WTC11 (cell line): Measurements from ENCODE around the gene FCER1G. TPM values are rescaled to one million over a fixed set of nuclear protein-coding genes. Genes with fewer than 3 reads are reported as not detected.

Experiments used
- ATAC-seq: fragments of 200-7000 bp; cut with Tn5 transposase; 2 replicates; pipeline ENCODE4 v1.10.0; 2021; ENCODE audit warnings: mild to moderate bottlenecking, moderate library complexity
- CTCF ChIA-PET: fragments of 300-600 bp; sonication (Branson Sonifier 250); formaldehyde crosslinking; loops from one replicate; lab custom pipeline; 2021; ENCODE audit warnings: antibody characterized with exemption; lab: Charles Lee
- POLR2A ChIA-PET: fragments of 350-600 bp; sonication (Branson Sonifier 250); formaldehyde crosslinking; loops from one replicate; lab custom pipeline; 2021; ENCODE audit warnings: antibody characterized with exemption; lab: Charles Lee
- DNase-seq: peaks from one replicate; pipeline ENCODE4 v3.0.0; 2021; ENCODE audit warnings: low spot score
- H3K27ac Mint-ChIP-seq: 2 replicates; pipeline ENCODE4 v1.8.0; 2021; ENCODE audit warnings: mixed read lengths
- H3K27me3 Mint-ChIP-seq: 2 replicates; pipeline ENCODE4 v1.8.0; 2021; ENCODE audit warnings: low read depth, mild to moderate bottlenecking, moderate library complexity, mixed read lengths
- H3K36me3 Mint-ChIP-seq: 2 replicates; pipeline ENCODE4 v1.8.0; 2021; ENCODE audit warnings: mixed read lengths
- H3K4me1 Mint-ChIP-seq: 2 replicates; pipeline ENCODE4 v1.8.0; 2022; ENCODE audit warnings: mixed read lengths
- H3K4me3 Mint-ChIP-seq: 2 replicates; pipeline ENCODE4 v1.8.0; 2021; ENCODE audit warnings: mild to moderate bottlenecking, moderate library complexity, mixed read lengths
- H3K9me3 Mint-ChIP-seq: 2 replicates; pipeline ENCODE4 v1.8.0; 2021; ENCODE audit warnings: mixed read lengths
- ATF1 ChIP-seq: sonication (generic); formaldehyde crosslinking; IDR thresholded peaks from 2 replicates; pipeline ENCODE4 v1.8.1; 2023; ENCODE audit warnings: mild to moderate bottlenecking, moderate library complexity, missing genetic modification reagents
- ELF4 ChIP-seq: sonication (generic); formaldehyde crosslinking; IDR thresholded peaks from 2 replicates; pipeline ENCODE4 v1.8.1; 2022; ENCODE audit warnings: low read depth, mild to moderate bottlenecking, moderate library complexity, missing genetic modification reagents
- FOXK1 ChIP-seq: sonication (generic); formaldehyde crosslinking; IDR thresholded peaks from 2 replicates; pipeline ENCODE4 v1.8.0; 2022; ENCODE audit warnings: mild to moderate bottlenecking, moderate library complexity, missing genetic modification reagents
- FOXP1 ChIP-seq: sonication (generic); formaldehyde crosslinking; IDR thresholded peaks from 2 replicates; pipeline ENCODE4 v1.8.0; 2022; ENCODE audit warnings: missing genetic modification reagents, mild to moderate bottlenecking, moderate library complexity, borderline replicate concordance
- GRHL2 ChIP-seq: fragments of 250-450 bp; sonication (Bioruptor Pico); IDR thresholded peaks from 2 replicates; pipeline ENCODE4 v1.8.0; 2022; ENCODE audit warnings: mild to moderate bottlenecking, moderate library complexity; ENCODE audit not compliant: insufficient replicate concordance, severe bottlenecking
- NFE2L1 ChIP-seq: sonication (generic); formaldehyde crosslinking; IDR thresholded peaks from 2 replicates; pipeline ENCODE4 v1.8.1; 2023; ENCODE audit warnings: missing genetic modification reagents
- NR2C2 ChIP-seq: sonication (generic); formaldehyde crosslinking; IDR thresholded peaks from 2 replicates; pipeline ENCODE4 v1.8.0; 2022; ENCODE audit warnings: mild to moderate bottlenecking, missing genetic modification reagents
- NR3C1 ChIP-seq: sonication (generic); formaldehyde crosslinking; conservative IDR thresholded peaks from 2 replicates; pipeline ENCODE4 v1.8.1; 2023; ENCODE audit warnings: low read depth, mild to moderate bottlenecking, missing genetic modification reagents
- ZBTB21 ChIP-seq: sonication (generic); formaldehyde crosslinking; IDR thresholded peaks from 2 replicates; pipeline ENCODE4 v1.8.1; 2023; ENCODE audit warnings: mild to moderate bottlenecking, missing genetic modification reagents, borderline replicate concordance
- ZNF219 ChIP-seq: sonication (generic); formaldehyde crosslinking; IDR thresholded peaks from 2 replicates; pipeline ENCODE4 v1.8.0; 2023; ENCODE audit warnings: missing genetic modification reagents, mild to moderate bottlenecking, borderline replicate concordance
- ZNF317 ChIP-seq: sonication (generic); formaldehyde crosslinking; IDR thresholded peaks from 2 replicates; pipeline ENCODE4 v1.8.1; 2023; ENCODE audit warnings: low read depth, mild to moderate bottlenecking, moderate library complexity, missing genetic modification reagents, borderline replicate concordance
- total RNA-seq: library from RNA; stranded (reverse); gene quantifications from 3 replicates; pipeline ENCODE4 v1.2.3, GENCODE V29; 2021
- TF ChIP-seq, protein P1 (sequence below): sonication (generic); formaldehyde crosslinking; IDR thresholded peaks from 2 replicates; pipeline ENCODE4 v1.8.1; 2023; ENCODE audit warnings: mild to moderate bottlenecking, missing genetic modification reagents
- TF ChIP-seq, protein P2 (sequence below): sonication (generic); formaldehyde crosslinking; IDR thresholded peaks from 2 replicates; pipeline ENCODE4 v1.8.0; 2022; ENCODE audit warnings: missing genetic modification reagents
- TF ChIP-seq, protein P3 (sequence below): sonication (generic); formaldehyde crosslinking; conservative IDR thresholded peaks from 2 replicates; pipeline ENCODE4 v1.8.1; 2023; ENCODE audit warnings: mild to moderate bottlenecking, low read depth, missing genetic modification reagents, moderate library complexity
- TF ChIP-seq, protein P4 (sequence below): sonication (generic); formaldehyde crosslinking; IDR thresholded peaks from 2 replicates; pipeline ENCODE4 v1.8.0; 2023; ENCODE audit warnings: missing genetic modification reagents, mild to moderate bottlenecking, borderline replicate concordance
- TF ChIP-seq, protein P5 (sequence below): sonication (generic); formaldehyde crosslinking; IDR thresholded peaks from 2 replicates; pipeline ENCODE4 v1.8.1; 2022; ENCODE audit warnings: mild to moderate bottlenecking, missing genetic modification reagents, moderate library complexity, borderline replicate concordance
- TF ChIP-seq, protein P6 (sequence below): sonication (generic); formaldehyde crosslinking; IDR thresholded peaks from 2 replicates; pipeline ENCODE4 v1.8.0; 2022; ENCODE audit warnings: mild to moderate bottlenecking, missing genetic modification reagents

Gene FCER1G
- total RNA-seq, 1 experiment from 2014 or later, result 0.85 TPM

DNA sequence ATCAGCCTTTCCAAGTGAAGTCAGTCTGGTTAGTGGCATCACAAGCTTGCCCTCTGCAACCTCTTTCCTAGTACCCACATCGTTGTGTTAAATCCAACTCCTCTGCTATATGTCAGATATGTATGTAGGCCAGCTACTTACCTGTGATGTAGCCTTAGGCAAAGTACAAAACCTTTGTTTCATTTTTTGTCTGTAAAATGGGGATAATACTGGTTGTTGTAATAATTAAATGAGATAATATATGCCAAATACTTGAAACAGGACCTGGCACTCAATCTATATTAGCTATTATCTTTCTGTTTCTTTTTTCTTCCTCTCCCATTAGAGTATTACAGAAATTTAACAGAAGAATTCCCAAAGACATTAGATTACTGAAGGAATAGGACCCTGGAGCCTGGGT, 44.7 kb downstream of the FCER1G start:
- H3K4me3 Mint-ChIP-seq, result peak overlapping the region; percentile 65

DNA sequence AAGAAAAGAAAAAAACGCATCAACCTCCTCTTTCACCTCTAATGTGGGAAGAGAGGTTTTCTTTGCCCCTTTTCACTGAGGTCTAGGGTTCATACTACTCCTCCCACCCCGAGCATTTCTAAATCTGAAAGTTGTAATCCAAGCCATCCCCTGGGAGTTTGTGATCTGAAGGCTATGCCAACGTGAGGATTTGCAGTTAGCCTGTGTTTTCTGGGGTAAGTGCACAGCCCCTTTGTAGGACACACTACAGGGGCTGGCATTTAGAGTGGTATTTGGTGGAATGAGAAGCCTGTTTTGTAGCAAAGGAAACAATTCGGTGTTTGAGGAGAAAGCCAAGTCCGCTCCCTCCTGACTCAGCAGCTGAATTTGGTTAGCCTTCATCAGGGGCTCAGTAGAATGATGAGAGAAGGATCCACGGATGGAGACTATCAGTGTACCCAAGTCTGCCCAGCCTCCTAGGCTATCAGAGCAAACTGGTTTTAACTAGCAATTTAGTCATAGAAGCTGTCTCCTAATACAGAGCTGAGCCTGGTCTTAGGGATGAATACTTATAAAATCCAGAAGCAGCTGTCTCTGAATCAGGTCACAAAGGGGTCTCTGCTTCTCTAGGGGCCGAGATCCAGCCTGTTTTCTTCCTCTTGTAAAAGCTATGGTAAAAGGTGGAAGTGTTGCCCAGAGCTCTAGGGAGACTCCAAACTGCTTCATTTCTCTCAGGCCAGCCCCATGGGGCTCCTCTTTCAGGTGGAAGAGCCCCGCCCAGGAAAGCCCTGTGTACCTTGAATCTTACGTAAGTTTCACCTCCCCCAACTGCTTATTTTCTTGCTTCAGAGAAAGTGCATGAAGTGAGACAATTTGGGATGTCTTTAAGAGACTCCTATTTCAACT, 45.5 kb downstream of the FCER1G start:
- CTCF ChIA-PET, result interaction anchor here (1.6 to 1.8 kb wide), 2 partner anchors 30 to 46 kb away, joined by 4 to 6 read pairs; no protein-coding TSS in a partner anchor
- no peak overlapping the region; the same call in 1 of the 2 replicates for H3K4me3 Mint-ChIP-seq
- H3K4me1 Mint-ChIP-seq, result peaks cover 22% of the 10 kb centered on the region
- POLR2A ChIA-PET, result no interaction called here
- no peak for DNase-seq
- H3K27me3 Mint-ChIP-seq, result peaks cover 70% of the 10 kb centered on the region
- no peak overlapping the region for H3K27ac Mint-ChIP-seq
- ATAC-seq, result no peak
- peaks cover 28% of the 10 kb centered on the region for H3K9me3 Mint-ChIP-seq
- H3K36me3 Mint-ChIP-seq, result peaks cover 19% of the 10 kb centered on the region
- TF ChIP-seq NR3C1 (CRISPR knock-in tag) (no peak), ZNF219 (CRISPR knock-in tag) (no peak), ELF4 (CRISPR knock-in tag) (no peak), ZBTB21 (CRISPR knock-in tag) (no peak), GRHL2 (no peak), NFE2L1 (CRISPR knock-in tag) (no peak), FOXK1 (CRISPR knock-in tag) (no peak)
- TF ChIP-seq, protein P1, sequence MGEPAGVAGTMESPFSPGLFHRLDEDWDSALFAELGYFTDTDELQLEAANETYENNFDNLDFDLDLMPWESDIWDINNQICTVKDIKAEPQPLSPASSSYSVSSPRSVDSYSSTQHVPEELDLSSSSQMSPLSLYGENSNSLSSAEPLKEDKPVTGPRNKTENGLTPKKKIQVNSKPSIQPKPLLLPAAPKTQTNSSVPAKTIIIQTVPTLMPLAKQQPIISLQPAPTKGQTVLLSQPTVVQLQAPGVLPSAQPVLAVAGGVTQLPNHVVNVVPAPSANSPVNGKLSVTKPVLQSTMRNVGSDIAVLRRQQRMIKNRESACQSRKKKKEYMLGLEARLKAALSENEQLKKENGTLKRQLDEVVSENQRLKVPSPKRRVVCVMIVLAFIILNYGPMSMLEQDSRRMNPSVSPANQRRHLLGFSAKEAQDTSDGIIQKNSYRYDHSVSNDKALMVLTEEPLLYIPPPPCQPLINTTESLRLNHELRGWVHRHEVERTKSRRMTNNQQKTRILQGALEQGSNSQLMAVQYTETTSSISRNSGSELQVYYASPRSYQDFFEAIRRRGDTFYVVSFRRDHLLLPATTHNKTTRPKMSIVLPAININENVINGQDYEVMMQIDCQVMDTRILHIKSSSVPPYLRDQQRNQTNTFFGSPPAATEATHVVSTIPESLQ, result no peak
- TF ChIP-seq, protein P2, sequence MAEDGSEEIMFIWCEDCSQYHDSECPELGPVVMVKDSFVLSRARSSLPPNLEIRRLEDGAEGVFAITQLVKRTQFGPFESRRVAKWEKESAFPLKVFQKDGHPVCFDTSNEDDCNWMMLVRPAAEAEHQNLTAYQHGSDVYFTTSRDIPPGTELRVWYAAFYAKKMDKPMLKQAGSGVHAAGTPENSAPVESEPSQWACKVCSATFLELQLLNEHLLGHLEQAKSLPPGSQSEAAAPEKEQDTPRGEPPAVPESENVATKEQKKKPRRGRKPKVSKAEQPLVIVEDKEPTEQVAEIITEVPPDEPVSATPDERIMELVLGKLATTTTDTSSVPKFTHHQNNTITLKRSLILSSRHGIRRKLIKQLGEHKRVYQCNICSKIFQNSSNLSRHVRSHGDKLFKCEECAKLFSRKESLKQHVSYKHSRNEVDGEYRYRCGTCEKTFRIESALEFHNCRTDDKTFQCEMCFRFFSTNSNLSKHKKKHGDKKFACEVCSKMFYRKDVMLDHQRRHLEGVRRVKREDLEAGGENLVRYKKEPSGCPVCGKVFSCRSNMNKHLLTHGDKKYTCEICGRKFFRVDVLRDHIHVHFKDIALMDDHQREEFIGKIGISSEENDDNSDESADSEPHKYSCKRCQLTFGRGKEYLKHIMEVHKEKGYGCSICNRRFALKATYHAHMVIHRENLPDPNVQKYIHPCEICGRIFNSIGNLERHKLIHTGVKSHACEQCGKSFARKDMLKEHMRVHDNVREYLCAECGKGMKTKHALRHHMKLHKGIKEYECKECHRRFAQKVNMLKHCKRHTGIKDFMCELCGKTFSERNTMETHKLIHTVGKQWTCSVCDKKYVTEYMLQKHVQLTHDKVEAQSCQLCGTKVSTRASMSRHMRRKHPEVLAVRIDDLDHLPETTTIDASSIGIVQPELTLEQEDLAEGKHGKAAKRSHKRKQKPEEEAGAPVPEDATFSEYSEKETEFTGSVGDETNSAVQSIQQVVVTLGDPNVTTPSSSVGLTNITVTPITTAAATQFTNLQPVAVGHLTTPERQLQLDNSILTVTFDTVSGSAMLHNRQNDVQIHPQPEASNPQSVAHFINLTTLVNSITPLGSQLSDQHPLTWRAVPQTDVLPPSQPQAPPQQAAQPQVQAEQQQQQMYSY (CRISPR knock-in tag), result no peak
- TF ChIP-seq, protein P3, sequence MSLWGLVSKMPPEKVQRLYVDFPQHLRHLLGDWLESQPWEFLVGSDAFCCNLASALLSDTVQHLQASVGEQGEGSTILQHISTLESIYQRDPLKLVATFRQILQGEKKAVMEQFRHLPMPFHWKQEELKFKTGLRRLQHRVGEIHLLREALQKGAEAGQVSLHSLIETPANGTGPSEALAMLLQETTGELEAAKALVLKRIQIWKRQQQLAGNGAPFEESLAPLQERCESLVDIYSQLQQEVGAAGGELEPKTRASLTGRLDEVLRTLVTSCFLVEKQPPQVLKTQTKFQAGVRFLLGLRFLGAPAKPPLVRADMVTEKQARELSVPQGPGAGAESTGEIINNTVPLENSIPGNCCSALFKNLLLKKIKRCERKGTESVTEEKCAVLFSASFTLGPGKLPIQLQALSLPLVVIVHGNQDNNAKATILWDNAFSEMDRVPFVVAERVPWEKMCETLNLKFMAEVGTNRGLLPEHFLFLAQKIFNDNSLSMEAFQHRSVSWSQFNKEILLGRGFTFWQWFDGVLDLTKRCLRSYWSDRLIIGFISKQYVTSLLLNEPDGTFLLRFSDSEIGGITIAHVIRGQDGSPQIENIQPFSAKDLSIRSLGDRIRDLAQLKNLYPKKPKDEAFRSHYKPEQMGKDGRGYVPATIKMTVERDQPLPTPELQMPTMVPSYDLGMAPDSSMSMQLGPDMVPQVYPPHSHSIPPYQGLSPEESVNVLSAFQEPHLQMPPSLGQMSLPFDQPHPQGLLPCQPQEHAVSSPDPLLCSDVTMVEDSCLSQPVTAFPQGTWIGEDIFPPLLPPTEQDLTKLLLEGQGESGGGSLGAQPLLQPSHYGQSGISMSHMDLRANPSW (CRISPR knock-in tag), result no peak

More for the DNA sequence above, 44.7 kb downstream of the FCER1G start:
- Mint-ChIP-seq H3K36me3 (peaks cover 19% of the 10 kb centered on the region), H3K4me1 (peaks cover 22% of the 10 kb centered on the region), H3K27ac (no peak overlapping the region)
- no peak for DNase-seq
- TF ChIP-seq, protein P4, sequence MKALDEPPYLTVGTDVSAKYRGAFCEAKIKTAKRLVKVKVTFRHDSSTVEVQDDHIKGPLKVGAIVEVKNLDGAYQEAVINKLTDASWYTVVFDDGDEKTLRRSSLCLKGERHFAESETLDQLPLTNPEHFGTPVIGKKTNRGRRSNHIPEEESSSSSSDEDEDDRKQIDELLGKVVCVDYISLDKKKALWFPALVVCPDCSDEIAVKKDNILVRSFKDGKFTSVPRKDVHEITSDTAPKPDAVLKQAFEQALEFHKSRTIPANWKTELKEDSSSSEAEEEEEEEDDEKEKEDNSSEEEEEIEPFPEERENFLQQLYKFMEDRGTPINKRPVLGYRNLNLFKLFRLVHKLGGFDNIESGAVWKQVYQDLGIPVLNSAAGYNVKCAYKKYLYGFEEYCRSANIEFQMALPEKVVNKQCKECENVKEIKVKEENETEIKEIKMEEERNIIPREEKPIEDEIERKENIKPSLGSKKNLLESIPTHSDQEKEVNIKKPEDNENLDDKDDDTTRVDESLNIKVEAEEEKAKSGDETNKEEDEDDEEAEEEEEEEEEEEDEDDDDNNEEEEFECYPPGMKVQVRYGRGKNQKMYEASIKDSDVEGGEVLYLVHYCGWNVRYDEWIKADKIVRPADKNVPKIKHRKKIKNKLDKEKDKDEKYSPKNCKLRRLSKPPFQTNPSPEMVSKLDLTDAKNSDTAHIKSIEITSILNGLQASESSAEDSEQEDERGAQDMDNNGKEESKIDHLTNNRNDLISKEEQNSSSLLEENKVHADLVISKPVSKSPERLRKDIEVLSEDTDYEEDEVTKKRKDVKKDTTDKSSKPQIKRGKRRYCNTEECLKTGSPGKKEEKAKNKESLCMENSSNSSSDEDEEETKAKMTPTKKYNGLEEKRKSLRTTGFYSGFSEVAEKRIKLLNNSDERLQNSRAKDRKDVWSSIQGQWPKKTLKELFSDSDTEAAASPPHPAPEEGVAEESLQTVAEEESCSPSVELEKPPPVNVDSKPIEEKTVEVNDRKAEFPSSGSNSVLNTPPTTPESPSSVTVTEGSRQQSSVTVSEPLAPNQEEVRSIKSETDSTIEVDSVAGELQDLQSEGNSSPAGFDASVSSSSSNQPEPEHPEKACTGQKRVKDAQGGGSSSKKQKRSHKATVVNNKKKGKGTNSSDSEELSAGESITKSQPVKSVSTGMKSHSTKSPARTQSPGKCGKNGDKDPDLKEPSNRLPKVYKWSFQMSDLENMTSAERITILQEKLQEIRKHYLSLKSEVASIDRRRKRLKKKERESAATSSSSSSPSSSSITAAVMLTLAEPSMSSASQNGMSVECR (CRISPR knock-in tag), result no peak
- no peak for TF ChIP-seq ZNF317
- no peak for TF ChIP-seq NR2C2 (CRISPR knock-in tag)
- TF ChIP-seq, protein P5, sequence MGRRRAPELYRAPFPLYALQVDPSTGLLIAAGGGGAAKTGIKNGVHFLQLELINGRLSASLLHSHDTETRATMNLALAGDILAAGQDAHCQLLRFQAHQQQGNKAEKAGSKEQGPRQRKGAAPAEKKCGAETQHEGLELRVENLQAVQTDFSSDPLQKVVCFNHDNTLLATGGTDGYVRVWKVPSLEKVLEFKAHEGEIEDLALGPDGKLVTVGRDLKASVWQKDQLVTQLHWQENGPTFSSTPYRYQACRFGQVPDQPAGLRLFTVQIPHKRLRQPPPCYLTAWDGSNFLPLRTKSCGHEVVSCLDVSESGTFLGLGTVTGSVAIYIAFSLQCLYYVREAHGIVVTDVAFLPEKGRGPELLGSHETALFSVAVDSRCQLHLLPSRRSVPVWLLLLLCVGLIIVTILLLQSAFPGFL (CRISPR knock-in tag), result no peak
- no peak for TF ChIP-seq FOXP1 (CRISPR knock-in tag)
- TF ChIP-seq ATF1 (CRISPR knock-in tag), result no peak
- TF ChIP-seq, protein P6, sequence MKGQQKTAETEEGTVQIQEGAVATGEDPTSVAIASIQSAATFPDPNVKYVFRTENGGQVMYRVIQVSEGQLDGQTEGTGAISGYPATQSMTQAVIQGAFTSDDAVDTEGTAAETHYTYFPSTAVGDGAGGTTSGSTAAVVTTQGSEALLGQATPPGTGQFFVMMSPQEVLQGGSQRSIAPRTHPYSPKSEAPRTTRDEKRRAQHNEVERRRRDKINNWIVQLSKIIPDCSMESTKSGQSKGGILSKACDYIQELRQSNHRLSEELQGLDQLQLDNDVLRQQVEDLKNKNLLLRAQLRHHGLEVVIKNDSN (CRISPR knock-in tag), result no peak
- TF ChIP-seq, all 79 proteins: peak for 0
- ATAC-seq, result no peak
- ChIA-PET CTCF (interaction anchor here (1.4 to 1.8 kb wide), 2 partner anchors 46 to 57 kb away, joined by 3 to 4 read pairs; partner anchors contain the start of gene NDUFS2), POLR2A (no interaction called here)
- Mint-ChIP-seq H3K9me3 (peaks cover 31% of the 10 kb centered on the region), H3K27me3 (peaks cover 73% of the 10 kb centered on the region)
